HepG2 (cell line): ENCODE results near the gene SRD5A1.

Source experiments
- CHD2 ChIP-seq: IDR thresholded peaks from 2 replicates; pipeline ENCODE4 v1.6.1; 2011; ENCODE audit warnings: low read depth, low read length, improper control_type of control experiment
- SP1 ChIP-seq, 2 experiments: fragments of 450-650 bp in 1 of 2; sonication (generic) in 1 of 2; formaldehyde crosslinking in 1 of 2; IDR thresholded peaks; 2 replicates each; pipeline versions ENCODE4 v1.4.0 to v1.6.1; 2016 to 2020; ENCODE audit warnings: missing genetic modification reagents in 1 of 2
- YEATS2 ChIP-seq: sonication (generic); formaldehyde crosslinking; IDR thresholded peaks from 2 replicates; pipeline ENCODE4 v1.4.0; 2020; ENCODE audit warnings: missing genetic modification reagents, borderline replicate concordance

GRCh38 chr5:6717247-6717646 lies 84.0 kb downstream of the SRD5A1 start:
- TF ChIP-seq YEATS2 (CRISPR knock-in tag): no peak
- no peak for TF ChIP-seq CHD2
- TF ChIP-seq SP1 (IDR thresholded peaks at IDR 0.05): no peak
- TF ChIP-seq SP1 (CRISPR knock-in tag; IDR thresholded peaks at IDR 0.05): no peak
